HepG2 (cell line): Measurements from ENCODE around the gene CAMTA1. TPM values are rescaled to one million over a fixed set of nuclear protein-coding genes. Genes with fewer than 3 reads are reported as not detected.
A peak's percentile ranks its signal among the peaks of the same experiment; 100 is the strongest.

Experiments used
- CEBPB ChIP-seq: IDR thresholded peaks from 2 replicates; pipeline ENCODE4 v1.6.1; 2011; ENCODE audit warnings: low read depth, low read length, improper control_type of control experiment, borderline replicate concordance
- CSRNP1 ChIP-seq: sonication (generic); formaldehyde crosslinking; IDR thresholded peaks from 2 replicates; pipeline ENCODE4 v1.8.1; 2023; ENCODE audit warnings: mild to moderate bottlenecking, missing genetic modification reagents
- EP300 ChIP-seq, 3 experiments: sonication (generic) in 1 of 3; formaldehyde crosslinking in 1 of 3; IDR thresholded peaks; 2 replicates each; pipeline versions ENCODE4 v1.5.1 to v1.6.1; 2011 to 2020; ENCODE audit warnings: low read depth in 2 of 3, low read length in 2 of 3, borderline replicate concordance in 1 of 3, improper control_type of control experiment in 1 of 3, mild to moderate bottlenecking in 1 of 3, missing genetic modification reagents in 1 of 3, moderate library complexity in 1 of 3
- FIP1L1 ChIP-seq: fragments of 200-400 bp; formaldehyde crosslinking; IDR thresholded peaks from 2 replicates; pipeline ENCODE4 v1.6.1; 2018; ENCODE audit warnings: low read depth, mild to moderate bottlenecking, low read length, moderate library complexity, borderline replicate concordance; ENCODE audit not compliant: insufficient read depth
- FOSL2 ChIP-seq: sonication (generic); formaldehyde crosslinking; IDR thresholded peaks from 2 replicates; pipeline ENCODE4 v1.4.0; 2020; ENCODE audit warnings: missing genetic modification reagents
- HES4 ChIP-seq: sonication (generic); formaldehyde crosslinking; IDR thresholded peaks from 2 replicates; pipeline ENCODE4 v1.9.0; 2021; ENCODE audit warnings: mild to moderate bottlenecking, missing genetic modification reagents, borderline replicate concordance
- HIC2 ChIP-seq: sonication (generic); formaldehyde crosslinking; IDR thresholded peaks from 2 replicates; pipeline ENCODE4 v1.9.0; 2022; ENCODE audit warnings: low read depth, missing genetic modification reagents
- HNF4A ChIP-seq: sonication (generic); formaldehyde crosslinking; IDR thresholded peaks from 2 replicates; pipeline ENCODE4 v1.4.0; 2020; ENCODE audit warnings: missing genetic modification reagents
- HOXA3 ChIP-seq: sonication (generic); formaldehyde crosslinking; IDR thresholded peaks from 2 replicates; pipeline ENCODE4 v1.5.0; 2020; ENCODE audit warnings: missing genetic modification reagents
- MZF1 ChIP-seq: sonication (generic); formaldehyde crosslinking; IDR thresholded peaks from 2 replicates; pipeline ENCODE4 v1.8.1; 2023; ENCODE audit warnings: mild to moderate bottlenecking, missing genetic modification reagents, borderline replicate concordance
- SOX5 ChIP-seq: IDR thresholded peaks from 2 replicates; pipeline ENCODE4 v1.6.1; 2016; ENCODE audit warnings: borderline replicate concordance
- SP140L ChIP-seq: sonication (generic); formaldehyde crosslinking; IDR thresholded peaks from 2 replicates; pipeline ENCODE4 v1.4.0; 2020; ENCODE audit warnings: missing genetic modification reagents, borderline replicate concordance
- WIZ ChIP-seq: sonication (generic); formaldehyde crosslinking; IDR thresholded peaks from 2 replicates; pipeline ENCODE4 v1.5.1; 2020; ENCODE audit warnings: mild to moderate bottlenecking, missing genetic modification reagents
- ZBTB25 ChIP-seq: IDR thresholded peaks from 2 replicates; pipeline ENCODE4 v1.6.1; 2018; ENCODE audit warnings: missing genetic modification reagents
- ZBTB38 ChIP-seq: sonication (generic); formaldehyde crosslinking; IDR thresholded peaks from 2 replicates; pipeline ENCODE4 v1.5.1; 2020; ENCODE audit warnings: mild to moderate bottlenecking, missing genetic modification reagents
- ZFP41 ChIP-seq: sonication (generic); formaldehyde crosslinking; IDR thresholded peaks from 2 replicates; pipeline ENCODE4 v1.4.0; 2020; ENCODE audit warnings: mild to moderate bottlenecking, missing genetic modification reagents, borderline replicate concordance
- ZNF446 ChIP-seq: sonication (generic); formaldehyde crosslinking; IDR thresholded peaks from 2 replicates; pipeline ENCODE4 v1.5.0; 2020; ENCODE audit warnings: mild to moderate bottlenecking, missing genetic modification reagents
- ZNF496 ChIP-seq: sonication (generic); formaldehyde crosslinking; IDR thresholded peaks from 2 replicates; pipeline ENCODE4 v1.8.1; 2023; ENCODE audit warnings: mild to moderate bottlenecking, moderate library complexity, missing genetic modification reagents; ENCODE audit not compliant: insufficient replicate concordance
- ZNF558 ChIP-seq: sonication (generic); formaldehyde crosslinking; IDR thresholded peaks from 2 replicates; pipeline ENCODE4 v1.9.0; 2022; ENCODE audit warnings: mild to moderate bottlenecking, missing genetic modification reagents, borderline replicate concordance
- ZNF816 ChIP-seq: sonication (generic); formaldehyde crosslinking; IDR thresholded peaks from 2 replicates; pipeline ENCODE4 v1.8.0; 2022; ENCODE audit warnings: missing genetic modification reagents, mild to moderate bottlenecking, borderline replicate concordance
- polyA plus RNA-seq, 8 experiments: library from polyadenylated mRNA; depleted of rRNA in 3 of 8; stranded (reverse) in 7 of 8; unstranded in 1 of 8; fragments of >200 nt; fragmentation: Illumina TruSeq in 4 of 8; extraction: Trizol in 4 of 8; gene quantifications; 2 replicates each; pipeline versions ENCODE4 v1.2.1 to v1.2.3, GENCODE V29; 2011 to 2016; ENCODE audit warnings: low read depth in 4 of 8, missing spikeins in 1 of 8, mixed read lengths in 1 of 8; ENCODE audit not compliant: insufficient read depth in 1 of 8
- total RNA-seq, 5 experiments: library from RNA; depleted of rRNA; stranded (reverse); fragments of >200 nt; fragmentation: Illumina TruSeq; extraction: Trizol; gene quantifications; 2 replicates each; pipeline ENCODE4 v1.2.3, GENCODE V29; 2016; ENCODE audit warnings: low read depth in 1 of 5

Gene CAMTA1
- total and polyA plus RNA-seq, 2 of the 13 experiments (the other 11 are each of a cell fraction or from before 2014, with no cell fraction given): 25.0 to 36.4 TPM

- TF ChIP-seq SP140L (CRISPR knock-in tag): no peak
- TF ChIP-seq WIZ (CRISPR knock-in tag): 0 out of 2 replicates have a peak, but pooled peaks have one; percentile 32
- peak; percentile 54 for TF ChIP-seq HNF4A (CRISPR knock-in tag)
- TF ChIP-seq HES4: peak; percentile 85; the same call in 1 of the 2 replicates
- TF ChIP-seq EP300 (IDR thresholded peaks at IDR 0.05; ENCODE audit: low read depth in 2 of 2, low read length in 2 of 2): no peak
- TF ChIP-seq EP300 (CRISPR knock-in tag; IDR thresholded peaks at IDR 0.05; ENCODE audit: borderline replicate concordance): no peak
- TF ChIP-seq CSRNP1 (CRISPR knock-in tag): 0 out of 2 replicates have a peak, but pooled peaks have one; percentile 56
- no peak for TF ChIP-seq HIC2 (CRISPR knock-in tag)
- no peak for TF ChIP-seq ZNF496 (CRISPR knock-in tag)
- no peak for TF ChIP-seq ZNF816 (CRISPR knock-in tag)
- TF ChIP-seq FOSL2 (CRISPR knock-in tag): no peak
- TF ChIP-seq ZNF558 (CRISPR knock-in tag): 0 out of 2 replicates have a peak, but pooled peaks have one; percentile 26
- TF ChIP-seq ZFP41 (CRISPR knock-in tag): no peak
- TF ChIP-seq ZNF446 (CRISPR knock-in tag): peak; percentile 97
- 0 out of 2 replicates have a peak, but pooled peaks have one; percentile 8 for TF ChIP-seq ZBTB38 (CRISPR knock-in tag)
- TF ChIP-seq FIP1L1: no peak
- TF ChIP-seq MZF1 (CRISPR knock-in tag): no peak
- no peak for TF ChIP-seq SOX5 (CRISPR knock-in tag)
- TF ChIP-seq HOXA3 (CRISPR knock-in tag): peak; percentile 13; the same call in 1 of the 2 replicates
- TF ChIP-seq CEBPB: no peak
- TF ChIP-seq ZBTB25 (CRISPR knock-in tag): no peak; the same call in 1 of the 2 replicates
Measured at GRCh38 chr1:7680207-7680954, 895.1 kb downstream of the CAMTA1 start (continued).
